PC-3 (cell line): ENCODE data around the gene PLCL2. TPM values are rescaled to one million over a fixed set of nuclear protein-coding genes. Genes with fewer than 3 reads are reported as not detected.

ENCODE experiments used
- ATAC-seq: fragments of 200-7000 bp; cut with Tn5 transposase; 2 replicates; pipeline ENCODE4 v1.9.1; 2020; ENCODE audit warnings: mild to moderate bottlenecking, moderate library complexity
- BruUV-seq: library from RNA; stranded (reverse); fragments of 400-500 nt; replicated peaks from 2 replicates; lab custom pipeline; 2021; lab: Mats Ljungman, UMichigan
- CTCF ChIA-PET: fragments of 300-600 bp; sonication (Branson Sonifier 250); formaldehyde crosslinking; loops from one replicate; lab custom pipeline; 2022; ENCODE audit warnings: antibody characterized with exemption; lab: Charles Lee
- POLR2A ChIA-PET: fragments of 300-600 bp; sonication (Branson Sonifier 250); formaldehyde crosslinking; loops from one replicate; lab custom pipeline; 2022; ENCODE audit warnings: antibody characterized with exemption; ENCODE audit not compliant: unreplicated experiment; lab: Charles Lee
- DNase-seq: peaks from one replicate; pipeline ENCODE4 v3.0.0-alpha.2; 2015
- H2AFZ ChIP-seq: fragments of 300-600 bp; sonication (generic); 2 replicates; pipeline ENCODE4 v1.6.0; 2016; ENCODE audit warnings: antibody characterized with exemption, low read length
- H3F3A ChIP-seq: fragments of 300-600 bp; sonication (generic); one replicate; pipeline ENCODE4 v1.6.0; 2017; ENCODE audit warnings: antibody characterized with exemption, low read length, control low read depth, mild to moderate bottlenecking; ENCODE audit not compliant: unreplicated experiment
- H3K27ac ChIP-seq: fragments of 300-600 bp; sonication (generic); 2 replicates; pipeline ENCODE4 v1.5.1; 2016; ENCODE audit warnings: mild to moderate bottlenecking, low read length
- H3K27me3 ChIP-seq: fragments of 300-600 bp; sonication (generic); 2 replicates; pipeline ENCODE4 v1.6.1; 2016; ENCODE audit warnings: low read length, mixed read lengths
- H3K36me3 ChIP-seq: fragments of 300-600 bp; sonication (generic); 2 replicates; pipeline ENCODE4 v1.6.1; 2016; ENCODE audit warnings: low read depth, mixed run types, low read length, mixed read lengths
- H3K4me1 ChIP-seq: fragments of 300-600 bp; sonication (generic); 2 replicates; pipeline ENCODE4 v1.5.1; 2016; ENCODE audit warnings: low read length; ENCODE audit not compliant: insufficient read depth
- H3K4me2 ChIP-seq: fragments of 300-600 bp; sonication (generic); 2 replicates; pipeline ENCODE4 v1.6.0; 2016; ENCODE audit warnings: low read length
- H3K4me3 ChIP-seq: fragments of 300-600 bp; sonication (generic); 2 replicates; pipeline ENCODE4 v1.5.1; 2016; ENCODE audit warnings: mild to moderate bottlenecking, low read length, mixed read lengths
- H3K79me2 ChIP-seq: fragments of 300-600 bp; sonication (generic); 2 replicates; pipeline ENCODE4 v1.6.1; 2017; ENCODE audit warnings: low read length, mixed read lengths
- H3K9ac ChIP-seq: fragments of 300-600 bp; sonication (generic); 2 replicates; pipeline ENCODE4 v1.6.0; 2016; ENCODE audit warnings: mild to moderate bottlenecking, low read length
- H3K9me2 ChIP-seq: fragments of 300-600 bp; sonication (generic); replicated peaks from 2 replicates; pipeline ENCODE4 v1.6.1; 2016; ENCODE audit warnings: mixed run types, low read length, mixed read lengths
- H3K9me3 ChIP-seq: fragments of 300-600 bp; sonication (generic); 2 replicates; pipeline ENCODE4 v1.6.1; 2016; ENCODE audit warnings: low read length, mixed read lengths
- H4K20me1 ChIP-seq: fragments of 300-600 bp; sonication (generic); 2 replicates; pipeline ENCODE4 v1.6.1; 2016; ENCODE audit warnings: low read length, mixed read lengths
- CTCF ChIP-seq: fragments of 300-600 bp; sonication (generic); conservative IDR thresholded peaks from 2 replicates; pipeline ENCODE4 v1.5.1; 2017; ENCODE audit warnings: antibody characterized with exemption, low read depth, mild to moderate bottlenecking, low read length
- EZH2 ChIP-seq: fragments of 300-600 bp; sonication (generic); IDR thresholded peaks from one replicate; pipeline ENCODE4 v1.6.1; 2017; ENCODE audit warnings: antibody characterized with exemption, mild to moderate bottlenecking, low read length; ENCODE audit not compliant: unreplicated experiment
- EZH2phosphoT487 ChIP-seq: fragments of 300-600 bp; sonication (generic); IDR thresholded peaks from 2 replicates; pipeline ENCODE4 v1.6.1; 2018; ENCODE audit warnings: mild to moderate bottlenecking, antibody characterized with exemption, low read length, borderline replicate concordance
- intact Hi-C: fragments of 100-400 bp; cut with micrococcal nuclease; formaldehyde crosslinking; loops from 2 replicates; pipeline ENCODE4 v1.9.0; 2023
- total RNA-seq: library from RNA; depleted of rRNA; stranded (reverse); fragments of >200 nt; gene quantifications from 2 replicates; pipeline ENCODE4 v1.2.3, GENCODE V29; 2014

The PLCL2 gene
- total RNA-seq, 1 experiment from 2014 or later: 9.8 TPM

GRCh38 chr3:17044855-17045254 lies 160.1 kb downstream of the PLCL2 start:
- no peak for DNase-seq
- TF ChIP-seq EZH2: no peak
- no peak for TF ChIP-seq EZH2phosphoT487
- no peak for TF ChIP-seq CTCF
- ATAC-seq: no peak
- no peaks in the 10 kb centered on the region for H3K9me2 ChIP-seq
- no peak overlapping the region for H3K4me3 ChIP-seq
- H3K36me3 ChIP-seq: peaks cover 9% of the 10 kb centered on the region; the same call in 1 of the 2 replicates
- peaks cover 6% of the 10 kb centered on the region for H3F3A ChIP-seq
- H3K9ac ChIP-seq: no peak overlapping the region
- ChIA-PET POLR2A (no interaction called here), CTCF (no interaction called here)
- no peaks in the 10 kb centered on the region for H3K9me3 ChIP-seq
- no peaks in the 10 kb centered on the region for H3K79me2 ChIP-seq
- H3K27ac ChIP-seq: no peak overlapping the region
- H4K20me1 ChIP-seq: no peaks in the 10 kb centered on the region
- H2AFZ ChIP-seq: no peak overlapping the region
- no peak overlapping the region for H3K4me2 ChIP-seq
- intact Hi-C loops: no loop called here
- BruUV-seq: no TSS peak
- no peaks in the 10 kb centered on the region for H3K27me3 ChIP-seq
- peaks cover 27% of the 10 kb centered on the region for H3K4me1 ChIP-seq

GRCh38 chr3:17045705-17046104 lies 160.9 kb downstream of the PLCL2 start:
- BruUV-seq: no TSS peak
- CTCF ChIA-PET: no interaction called here
- no peak overlapping the region for H3K27ac ChIP-seq
- no peaks in the 10 kb centered on the region for H3K9me3 ChIP-seq
- H3K27me3 ChIP-seq: no peaks in the 10 kb centered on the region
- peaks cover 18% of the 10 kb centered on the region for H3K4me1 ChIP-seq
- peaks cover 9% of the 10 kb centered on the region; the same call in 1 of the 2 replicates for H3K36me3 ChIP-seq
- no peaks in the 10 kb centered on the region for H4K20me1 ChIP-seq
- DNase-seq: no peak
- H2AFZ ChIP-seq: no peak overlapping the region
- intact Hi-C loops: no loop called here
- no peaks in the 10 kb centered on the region for H3F3A ChIP-seq
- no peaks in the 10 kb centered on the region for H3K79me2 ChIP-seq
- no peak for ATAC-seq
- TF ChIP-seq EZH2: no peak
- no peak for TF ChIP-seq CTCF
- no peak for TF ChIP-seq EZH2phosphoT487
- POLR2A ChIA-PET: no interaction called here
- no peak overlapping the region for H3K4me2 ChIP-seq
- no peaks in the 10 kb centered on the region for H3K9me2 ChIP-seq
- no peak overlapping the region for H3K4me3 ChIP-seq
- no peak overlapping the region for H3K9ac ChIP-seq

- no peaks in the 10 kb centered on the region for H3K79me2 ChIP-seq
- POLR2A ChIA-PET: no interaction called here
- peaks cover 9% of the 10 kb centered on the region; the same call in 1 of the 2 replicates for H3K36me3 ChIP-seq
- H3K27me3 ChIP-seq: no peaks in the 10 kb centered on the region
- H3K4me1 ChIP-seq: peaks cover 9% of the 10 kb centered on the region
- CTCF ChIA-PET: no interaction called here
- no peaks in the 10 kb centered on the region for H3K9me2 ChIP-seq
- ATAC-seq (no peak), DNase-seq (no peak)
- H2AFZ ChIP-seq: no peak overlapping the region
- no peak overlapping the region for H3K4me2 ChIP-seq
- no peaks in the 10 kb centered on the region for H4K20me1 ChIP-seq
- H3K9me3 ChIP-seq: no peaks in the 10 kb centered on the region
- no peak for TF ChIP-seq EZH2
- TF ChIP-seq EZH2phosphoT487: no peak
- TF ChIP-seq CTCF: no peak
- no TSS peak for BruUV-seq
- H3K4me3 ChIP-seq: no peak overlapping the region
- H3K27ac ChIP-seq: no peak overlapping the region
- H3K9ac ChIP-seq: no peak overlapping the region
- H3F3A ChIP-seq: no peaks in the 10 kb centered on the region
- intact Hi-C loops: no loop called here
Measured at GRCh38 chr3:17046623-17047022, 161.9 kb downstream of the PLCL2 start.
